HG02642 (cell line): ENCODE measurements around the gene GPR62.

ENCODE experiments used
- ATAC-seq: cut with Tn5 transposase; IDR thresholded peaks from one replicate; pipeline ENCODE4 v1.9.1; 2021; ENCODE audit warnings: mild to moderate bottlenecking; ENCODE audit not compliant: unreplicated experiment, poor library complexity

GPR62 gene

DNA sequence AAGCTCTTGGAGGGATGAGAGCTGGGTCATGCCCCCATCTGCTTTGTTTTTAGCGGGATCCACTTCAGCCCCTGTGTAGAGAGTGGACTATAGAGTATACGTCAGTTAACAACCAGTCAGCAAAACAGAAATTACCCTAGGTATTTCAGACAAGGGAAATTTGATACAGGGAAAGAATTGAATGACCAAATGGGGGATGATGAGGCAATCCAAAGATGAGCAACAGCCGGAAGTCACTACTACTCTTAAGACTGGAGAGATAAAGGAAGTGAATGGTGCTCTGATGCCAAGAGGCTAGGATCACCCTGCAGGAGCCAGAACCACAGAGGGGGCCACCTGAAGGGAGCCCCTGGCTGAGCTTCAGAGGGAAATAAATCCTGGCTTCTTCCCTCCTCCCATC, 1.7 kb upstream of the GPR62 start:
- no peak for ATAC-seq

DNA sequence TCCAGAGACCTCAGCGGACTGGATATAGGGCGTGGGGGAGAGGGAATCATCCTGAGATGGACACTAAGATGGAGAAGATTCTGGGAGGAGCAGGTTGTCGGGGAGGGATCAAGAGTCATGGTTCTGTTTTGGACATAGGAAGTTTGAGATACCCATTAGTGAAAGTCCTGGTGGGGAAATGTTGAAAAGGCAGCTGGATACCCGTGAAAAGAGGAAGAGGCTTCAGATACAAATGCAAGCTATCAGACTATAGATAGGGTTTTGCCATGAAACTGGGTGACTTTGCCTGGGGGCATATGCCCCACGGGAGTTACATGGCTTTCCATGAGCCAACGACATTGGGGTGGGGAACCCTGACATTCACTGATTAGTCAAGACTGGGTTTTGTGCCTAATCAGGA, 1.1 kb upstream of the GPR62 start:
- ATAC-seq, result no peak

DNA sequence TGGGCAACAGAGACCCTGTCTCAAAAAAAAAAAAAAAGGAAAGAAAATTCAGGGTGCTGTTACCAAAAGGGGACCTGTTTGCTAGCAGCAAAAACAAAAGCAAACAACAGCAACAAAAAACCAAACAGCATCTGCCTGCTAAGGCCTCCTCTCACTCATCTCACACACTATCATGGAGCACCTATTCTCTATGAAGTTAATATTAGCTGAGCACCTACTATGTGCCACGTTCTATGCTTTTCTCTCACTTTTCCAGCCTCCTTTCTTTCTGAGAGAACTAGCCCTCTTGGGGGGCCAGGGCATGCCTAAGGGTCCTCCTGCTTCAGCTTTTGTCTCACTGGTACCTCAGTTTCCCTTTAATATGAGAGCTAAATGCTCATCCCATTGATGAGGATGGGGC, 468 bp upstream of the GPR62 start:
- ATAC-seq, result no peak

DNA sequence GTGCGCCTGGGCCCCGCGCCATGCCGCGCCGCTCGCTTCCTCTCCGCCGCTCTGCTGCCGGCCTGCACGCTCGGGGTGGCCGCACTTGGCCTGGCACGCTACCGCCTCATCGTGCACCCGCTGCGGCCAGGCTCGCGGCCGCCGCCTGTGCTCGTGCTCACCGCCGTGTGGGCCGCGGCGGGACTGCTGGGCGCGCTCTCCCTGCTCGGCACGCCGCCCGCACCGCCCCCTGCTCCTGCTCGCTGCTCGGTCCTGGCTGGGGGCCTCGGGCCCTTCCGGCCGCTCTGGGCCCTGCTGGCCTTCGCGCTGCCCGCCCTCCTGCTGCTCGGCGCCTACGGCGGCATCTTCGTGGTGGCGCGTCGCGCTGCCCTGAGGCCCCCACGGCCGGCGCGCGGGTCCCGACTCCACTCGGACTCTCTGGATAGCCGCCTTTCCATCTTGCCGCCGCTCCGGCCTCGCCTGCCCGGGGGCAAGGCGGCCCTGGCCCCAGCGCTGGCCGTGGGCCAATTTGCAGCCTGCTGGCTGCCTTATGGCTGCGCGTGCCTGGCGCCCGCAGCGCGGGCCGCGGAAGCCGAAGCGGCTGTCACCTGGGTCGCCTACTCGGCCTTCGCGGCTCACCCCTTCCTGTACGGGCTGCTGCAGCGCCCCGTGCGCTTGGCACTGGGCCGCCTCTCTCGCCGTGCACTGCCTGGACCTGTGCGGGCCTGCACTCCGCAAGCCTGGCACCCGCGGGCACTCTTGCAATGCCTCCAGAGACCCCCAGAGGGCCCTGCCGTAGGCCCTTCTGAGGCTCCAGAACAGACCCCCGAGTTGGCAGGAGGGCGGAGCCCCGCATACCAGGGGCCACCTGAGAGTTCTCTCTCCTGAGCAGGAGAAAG, 951 bp downstream of the GPR62 start:
- ATAC-seq, result no peak

DNA sequence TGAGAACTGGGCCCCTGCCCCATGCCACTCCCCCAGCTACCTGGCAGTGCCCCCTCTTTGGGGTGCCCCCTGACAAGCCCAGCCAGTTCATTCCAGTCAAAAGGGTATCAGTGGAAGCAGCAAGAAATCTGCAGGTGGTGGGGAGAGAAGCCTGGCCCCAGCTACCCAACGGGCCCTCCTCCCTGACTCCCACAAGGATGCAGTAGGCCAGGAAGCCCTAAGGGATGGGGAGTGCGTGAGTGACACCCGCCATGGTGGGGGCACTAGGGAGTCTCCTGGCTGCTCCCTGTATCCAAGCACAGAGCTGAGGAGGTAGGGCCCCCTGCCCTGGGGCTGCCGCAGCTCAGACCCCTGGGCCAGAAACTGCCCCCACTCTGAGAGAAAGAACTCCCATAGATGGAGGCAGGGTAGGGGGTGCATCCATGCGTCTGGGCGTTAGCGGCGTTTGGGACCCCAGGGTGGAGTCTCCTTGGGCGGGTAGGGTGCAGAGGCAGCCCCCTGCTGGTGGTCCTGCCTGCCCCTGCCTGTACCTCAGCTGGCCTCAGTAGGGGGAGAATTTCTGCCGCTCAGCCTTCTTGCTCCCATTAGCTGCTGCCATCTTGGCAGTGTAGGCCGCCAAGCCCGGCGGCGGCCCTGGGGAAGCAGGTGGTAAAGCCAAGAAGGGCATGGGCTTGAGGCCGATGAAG, 2.5 kb downstream of the GPR62 start:
- ATAC-seq, result no peak

DNA sequence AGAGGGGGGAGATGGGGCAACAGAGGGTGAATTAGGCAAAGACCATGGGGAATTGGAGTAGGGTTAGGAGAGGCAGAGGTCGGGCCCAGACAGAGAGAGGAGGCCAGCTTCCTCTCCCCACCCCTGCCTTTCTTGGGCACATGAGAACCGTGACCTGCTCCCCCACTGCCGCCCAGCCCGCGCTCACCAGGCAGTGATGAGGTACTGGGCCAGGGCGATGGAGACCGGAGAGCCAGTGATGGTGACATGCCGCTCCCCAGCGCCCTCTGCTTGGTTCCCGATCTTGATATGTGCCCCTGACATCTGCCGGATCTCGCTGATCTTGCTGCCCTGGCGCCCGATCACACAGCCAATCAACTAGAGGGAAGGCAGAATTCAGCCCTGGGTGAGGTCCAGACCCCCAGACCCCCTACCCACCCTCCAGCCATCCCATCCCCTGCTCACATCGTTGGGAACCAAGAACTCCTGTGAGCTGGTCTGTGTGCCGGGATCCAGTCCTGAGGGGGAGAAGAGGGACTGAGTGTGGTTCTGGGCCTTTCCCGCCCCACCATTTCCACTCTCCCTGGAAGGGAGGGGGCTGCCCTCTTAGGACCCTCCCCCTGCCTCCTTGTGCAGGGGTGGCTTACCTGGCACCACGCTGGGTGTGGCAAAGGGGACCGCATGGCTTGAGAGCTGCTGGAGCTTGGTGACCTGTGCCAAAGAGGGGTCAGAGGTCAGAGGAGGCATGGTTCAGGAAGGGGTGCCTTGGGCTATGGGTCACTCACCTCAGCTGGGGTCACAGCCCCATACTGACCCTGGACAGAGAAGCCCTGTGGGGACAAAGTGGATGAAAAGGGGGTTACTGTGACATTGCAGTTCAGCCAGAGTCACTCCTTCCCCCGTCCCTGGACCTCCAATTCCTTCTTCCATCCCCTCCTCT, 3.7 kb downstream of the GPR62 start:
- ATAC-seq, result no peak

DNA sequence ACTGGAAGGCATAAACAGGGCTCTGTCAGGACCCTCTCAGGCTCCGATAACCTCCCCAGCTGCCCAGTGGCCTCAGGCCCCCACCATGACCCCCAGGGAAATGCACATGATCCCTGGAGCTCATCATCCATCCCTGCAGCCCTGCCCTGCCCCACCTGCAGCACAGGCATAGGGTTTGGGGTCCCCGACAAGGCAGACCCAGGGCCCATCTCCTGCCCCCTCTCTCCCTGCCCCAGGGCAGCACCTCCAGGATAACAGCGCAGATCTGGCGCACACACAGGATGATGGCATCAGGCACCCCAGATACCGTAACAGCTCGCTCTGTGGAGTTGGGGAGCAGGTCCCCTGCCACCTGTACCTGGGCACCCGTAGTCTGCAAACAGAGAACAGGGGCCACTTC, 4.5 kb downstream of the GPR62 start:
- no peak for ATAC-seq

DNA sequence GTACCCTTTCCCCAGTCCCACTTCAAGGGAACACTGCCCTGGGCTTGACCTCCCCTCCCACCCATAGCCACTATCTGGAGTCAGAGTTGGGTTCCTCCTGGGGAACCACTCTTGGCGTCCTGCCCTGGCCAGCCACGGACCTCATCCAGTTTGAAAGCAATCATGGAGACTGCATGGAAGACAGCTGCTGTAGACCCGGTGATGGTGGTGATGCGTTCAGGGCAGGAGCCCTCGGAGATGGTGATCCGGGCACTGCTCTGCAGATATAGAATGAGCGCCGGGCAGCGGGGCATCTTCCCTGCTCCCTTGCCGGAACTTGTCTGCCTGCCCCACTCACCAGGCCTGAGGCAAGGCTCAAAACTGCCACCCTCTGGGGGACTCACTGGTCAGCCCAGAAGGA, 5.2 kb downstream of the GPR62 start:
- ATAC-seq, result no peak

DNA sequence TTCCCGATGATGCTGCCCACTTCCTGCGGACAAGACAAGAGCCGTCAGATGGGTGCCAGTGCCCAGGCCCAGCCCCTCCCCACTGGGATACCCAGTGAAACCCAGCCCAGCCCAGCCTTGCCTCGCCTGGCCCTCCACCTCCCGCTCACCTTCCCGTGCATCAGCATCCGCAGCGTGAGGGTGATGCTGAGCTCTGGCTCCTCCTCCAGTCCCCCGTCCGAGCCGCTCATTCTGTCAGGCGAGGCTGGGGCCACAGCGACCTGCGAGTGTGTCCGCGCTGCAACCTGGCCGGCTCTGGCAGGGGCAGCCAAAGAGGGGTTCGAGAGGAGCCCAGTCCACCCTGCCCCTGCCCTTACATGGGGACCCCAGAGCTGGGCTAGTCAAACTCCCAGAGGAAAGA, 5.8 kb downstream of the GPR62 start:
- no peak for ATAC-seq

DNA sequence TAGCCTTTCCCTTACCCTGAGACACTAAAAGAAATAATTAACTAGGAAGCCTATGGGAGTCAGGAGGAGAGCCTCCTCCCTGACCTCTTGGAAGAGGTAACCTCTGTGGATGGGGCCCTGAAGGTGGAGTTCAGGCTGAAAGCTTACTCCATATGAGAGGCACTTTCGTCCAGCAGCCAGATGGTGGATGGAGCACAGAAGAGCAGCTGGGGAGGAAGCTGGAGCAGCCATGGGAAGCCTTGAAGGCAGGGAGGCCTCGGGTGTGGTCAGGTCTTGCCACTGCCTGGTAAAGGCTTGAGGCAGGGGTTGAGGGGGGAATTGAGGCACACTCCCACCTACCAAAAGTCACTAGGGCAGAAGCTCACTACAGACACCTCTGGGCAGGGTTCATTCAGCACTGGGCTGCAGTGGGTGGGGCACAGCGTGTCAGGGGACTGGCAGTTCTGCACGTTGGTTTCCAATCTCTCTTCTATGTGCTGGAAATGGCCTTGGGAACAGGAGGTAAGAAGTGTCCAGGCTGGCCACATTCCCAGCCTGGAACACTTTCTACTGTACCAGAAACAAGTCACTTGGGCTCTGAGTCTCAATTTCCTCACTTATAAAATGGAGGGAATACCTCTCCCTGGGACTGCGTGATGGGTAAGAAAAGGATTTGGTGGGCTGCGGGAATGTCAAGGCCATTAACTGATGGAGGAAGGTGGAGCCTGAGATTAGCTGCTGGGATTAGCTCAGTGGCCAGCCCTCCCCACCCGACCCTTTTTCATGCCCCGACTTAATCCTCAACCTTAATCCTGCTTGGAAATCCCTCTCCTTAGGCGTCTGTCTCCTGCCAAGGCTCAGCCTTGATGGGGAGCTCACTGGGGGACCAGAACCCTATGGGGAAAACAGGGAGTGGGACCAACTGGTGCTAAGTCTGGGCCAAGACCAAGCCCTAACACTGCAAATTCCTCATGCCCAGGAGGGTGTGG, 6.7 kb downstream of the GPR62 start:
- no peak for ATAC-seq

DNA sequence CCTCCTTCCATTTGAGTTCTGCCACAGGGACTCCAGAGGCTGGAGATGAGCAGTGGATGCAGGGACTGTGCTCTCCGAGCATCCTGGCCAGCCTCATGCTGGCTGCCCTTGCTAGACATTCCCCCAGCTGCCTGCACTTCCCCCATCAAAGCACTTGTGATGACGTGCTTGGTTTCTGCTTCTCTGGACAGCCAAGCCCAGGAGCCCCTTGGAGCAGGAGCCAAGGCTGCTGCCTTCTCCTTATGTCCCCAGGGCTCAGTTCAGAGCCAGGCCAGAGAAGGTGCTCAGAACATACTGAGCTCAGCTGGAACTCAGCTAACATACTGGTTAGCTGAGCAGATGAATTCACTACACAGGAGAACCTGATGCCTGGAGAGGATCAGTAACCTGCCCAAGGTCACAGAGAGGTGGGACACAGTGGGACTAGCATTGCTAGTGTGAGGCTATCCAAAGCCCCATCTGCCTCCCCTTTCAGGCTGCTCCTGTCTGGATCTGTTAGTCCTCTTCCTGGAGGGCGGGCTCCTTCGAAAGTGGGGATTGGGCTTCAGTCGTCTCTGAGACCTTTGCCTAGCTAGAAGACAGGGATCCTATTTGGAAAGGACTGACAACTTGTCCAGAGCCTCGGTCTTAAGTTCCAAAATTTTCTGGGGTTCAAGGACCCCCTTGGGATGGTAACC, 7.8 kb downstream of the GPR62 start:
- no peak for ATAC-seq

DNA sequence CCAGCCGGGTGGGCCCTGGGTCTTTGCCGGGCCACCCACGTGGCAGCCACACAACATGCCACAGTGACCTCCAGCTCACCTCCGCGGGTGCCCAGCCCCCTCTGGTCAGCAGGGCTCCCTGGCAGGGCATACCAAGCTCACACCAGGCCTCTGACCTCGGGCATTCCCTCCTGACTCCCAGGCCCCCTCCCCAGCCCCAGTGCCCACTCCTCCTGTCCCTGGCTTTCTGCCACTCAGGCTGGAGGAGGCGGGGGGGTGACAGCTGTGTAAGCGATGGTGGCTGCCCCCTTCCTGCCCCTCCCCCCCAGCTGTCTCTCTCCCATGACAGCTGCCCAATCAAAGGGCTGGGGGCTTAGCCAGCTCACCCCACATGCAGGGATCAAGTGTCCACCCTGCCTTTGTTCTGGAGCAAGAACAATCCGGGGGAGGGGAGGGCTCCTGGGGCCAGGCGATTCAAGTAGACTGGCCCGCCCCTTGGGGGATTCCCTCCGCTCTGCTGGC, 8.8 kb downstream of the GPR62 start:
- ATAC-seq, result no peak

DNA sequence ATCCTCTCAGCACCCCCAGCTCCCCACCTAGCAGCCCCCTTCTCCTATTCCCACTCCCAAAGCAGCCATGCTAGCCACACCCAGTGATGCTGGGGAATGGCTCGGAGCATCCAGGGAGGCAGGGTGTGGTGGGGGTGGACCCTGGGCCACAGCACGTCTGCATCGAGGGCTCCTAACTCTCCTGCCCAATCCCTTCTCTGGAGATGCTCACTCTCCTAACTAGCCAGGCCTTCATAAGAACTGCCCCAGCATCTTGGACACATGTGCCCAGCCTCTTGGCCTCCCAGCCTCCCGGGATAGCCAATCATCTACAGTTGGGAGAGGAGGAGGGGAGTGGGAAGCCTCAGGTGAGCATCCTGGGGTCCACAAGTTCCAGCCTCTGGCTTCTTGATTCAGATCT, 9.3 kb downstream of the GPR62 start:
- no peak for ATAC-seq

DNA sequence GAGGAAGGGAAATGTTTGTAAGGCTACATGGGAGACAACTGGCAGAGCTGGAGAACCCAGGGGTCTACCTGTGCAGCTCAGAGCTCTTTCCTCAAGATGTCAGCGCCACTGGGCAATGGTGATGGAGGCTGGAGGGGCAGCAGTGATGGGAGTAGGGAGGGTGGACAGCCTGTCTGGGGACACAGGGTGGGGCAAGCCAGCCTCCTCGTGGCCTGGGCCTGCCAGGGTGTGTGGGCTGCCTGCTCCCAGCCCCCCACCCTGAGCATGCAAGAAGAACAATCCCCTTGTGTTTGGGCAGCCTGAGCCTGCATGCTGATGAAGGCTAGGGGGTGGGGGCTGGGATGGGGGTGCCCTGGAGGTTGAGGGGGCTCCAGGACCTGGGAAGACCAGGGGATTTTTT, 10.8 kb downstream of the GPR62 start:
- no peak for ATAC-seq

DNA sequence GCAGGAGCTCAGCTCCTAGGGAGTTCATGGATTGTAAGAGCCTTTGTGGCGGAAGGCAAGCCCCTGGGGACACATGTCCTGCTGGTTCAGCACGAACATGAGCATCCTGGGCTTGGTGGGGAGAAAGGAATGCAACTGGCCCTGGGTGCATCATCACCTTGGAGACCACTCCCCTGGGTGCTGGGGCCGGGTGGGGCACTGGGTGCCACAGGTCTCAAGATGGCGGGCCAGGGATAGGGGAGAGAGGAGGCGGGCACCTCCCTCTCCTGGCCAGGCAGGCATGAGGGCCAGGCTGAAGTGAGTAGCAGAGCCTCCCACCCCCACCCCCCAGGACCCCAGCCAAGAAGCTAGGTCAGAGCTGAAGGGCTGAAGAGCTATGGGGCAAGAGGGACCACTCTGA, 11.3 kb downstream of the GPR62 start:
- ATAC-seq, result no peak

DNA sequence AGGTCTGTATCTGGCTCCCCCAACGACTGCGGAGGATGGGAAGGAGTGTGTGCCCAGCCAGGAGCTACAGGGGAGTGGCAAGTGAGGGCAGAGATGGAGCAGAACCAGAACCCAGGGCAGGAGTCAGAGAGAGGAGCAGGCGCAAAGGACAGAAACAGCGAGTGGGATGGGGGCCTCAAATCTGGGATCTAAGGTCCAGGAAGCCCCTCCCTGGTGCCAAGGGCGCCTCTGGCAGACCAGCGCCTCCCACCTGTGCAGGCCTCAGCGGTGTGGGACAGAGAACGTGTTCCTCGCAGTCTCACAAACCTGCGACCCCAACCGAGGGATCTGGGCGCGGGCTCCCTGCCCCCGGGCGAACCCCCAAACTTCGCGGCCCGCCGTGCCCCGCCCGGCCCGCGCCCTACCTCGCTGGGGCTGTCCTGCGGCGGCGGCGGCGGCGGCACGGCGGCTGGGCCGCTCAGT, 11.8 kb downstream of the GPR62 start:
- peak; percentile 31 for ATAC-seq

DNA sequence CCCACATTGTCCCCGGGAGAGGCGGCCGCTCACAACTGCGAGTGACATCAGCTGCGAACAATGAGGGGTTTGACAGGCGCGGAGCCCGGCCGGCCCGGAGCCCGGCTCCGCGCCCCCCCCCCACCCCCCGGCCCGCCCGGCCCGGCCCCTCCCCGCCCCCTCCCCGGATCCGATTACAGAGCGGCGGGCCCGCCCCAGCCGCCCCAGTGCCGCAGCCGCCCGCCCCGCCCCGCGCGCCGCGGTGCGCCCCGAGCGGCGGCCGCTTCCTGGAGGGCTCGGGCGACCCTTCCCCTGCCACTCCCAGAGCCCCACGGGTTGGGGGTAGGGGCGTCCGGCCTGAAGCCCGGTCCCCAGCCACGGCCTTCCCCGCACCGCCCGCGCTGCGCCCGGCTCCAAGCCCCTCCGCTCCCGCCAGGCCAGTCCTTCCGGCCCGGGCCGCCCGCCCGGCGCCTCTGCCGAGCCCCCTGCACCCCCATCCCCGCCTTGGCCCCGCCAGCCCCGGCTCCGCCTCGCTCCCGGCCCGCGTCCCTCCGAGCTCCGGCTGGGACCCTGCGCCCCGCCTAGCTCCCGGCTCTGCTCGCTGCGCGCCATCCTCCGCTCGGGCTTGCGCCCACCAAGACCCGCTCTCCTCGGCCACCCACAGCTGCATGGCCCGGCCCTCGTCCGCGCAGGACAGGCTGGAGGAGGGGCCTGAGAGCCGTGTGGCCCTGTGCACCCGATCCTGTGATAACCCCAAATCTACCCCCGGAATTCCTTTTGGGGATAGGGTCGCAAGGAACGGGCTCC, 12.4 kb downstream of the GPR62 start, which contains the start of gene PCBP4:
Gene PCBP4 (minus strand): TSS at position 71 of the 786 bp plus-strand sequence. CDS start 6,214 bp downstream, outside the sequence.
- peak; percentile 54 for ATAC-seq

DNA sequence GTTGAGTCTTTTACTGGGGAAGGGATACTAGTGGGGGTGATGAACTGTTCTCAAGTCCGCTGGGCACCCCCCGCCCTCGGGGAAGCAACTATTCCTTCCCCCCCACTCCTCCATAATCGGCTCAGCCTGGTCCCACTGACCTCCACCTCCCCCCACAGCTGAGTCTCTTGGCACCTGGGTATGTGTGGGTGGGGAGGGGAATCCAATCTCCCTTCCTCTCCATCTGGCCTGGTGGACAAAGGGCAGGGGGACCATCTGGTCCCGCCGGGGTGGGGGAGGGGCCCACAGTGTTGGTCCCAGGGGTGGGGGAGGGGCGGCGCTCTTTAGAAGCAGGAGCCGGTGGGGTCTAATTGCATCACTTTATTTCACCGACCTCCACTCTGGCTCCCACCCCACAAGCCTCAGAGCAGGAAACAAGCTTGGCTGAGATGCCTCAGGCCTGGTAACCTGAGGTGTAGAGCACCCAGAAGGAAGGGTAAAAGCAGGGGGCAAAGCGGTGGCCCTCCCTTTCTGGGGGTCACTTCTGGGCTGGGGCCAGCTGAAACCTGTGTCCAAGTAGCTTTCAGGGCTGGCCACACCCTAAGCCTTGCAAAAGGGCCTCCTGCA, 13.1 kb downstream of the GPR62 start:
- ATAC-seq, result no peak
